ENCODE data around the gene ANO6. TPM values are rescaled to one million over a fixed set of nuclear protein-coding genes. Genes with fewer than 3 reads are reported as not detected.

ANO6 gene
- total and polyA plus RNA-seq, 4 donors, result 8.7 to 102 (median 40.5) TPM

DNA sequence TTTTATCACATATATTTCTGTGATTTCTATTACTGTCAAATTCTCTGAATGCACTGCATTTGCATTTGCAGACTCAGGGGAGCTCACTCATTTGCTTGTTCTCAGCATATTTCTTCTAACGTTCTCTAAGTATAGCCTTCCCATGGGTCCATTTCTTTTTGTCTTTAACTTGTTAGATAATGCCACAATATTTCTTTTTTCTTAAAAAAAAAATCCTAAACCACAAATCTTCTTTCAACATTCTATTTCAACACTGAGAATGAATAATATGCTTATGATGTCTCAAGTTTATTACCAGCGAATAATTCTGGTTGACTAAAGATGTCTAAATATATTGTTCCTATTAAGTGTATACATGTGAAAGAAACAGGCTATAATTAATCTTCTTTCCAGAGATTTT, 200.2 kb downstream of the ANO6 start:
- peaks cover 0 to 5% (median 0%) of the 10 kb centered on the region in 5 donors for H3K4me1 ChIP-seq (ENCODE audit: control insufficient read depth in 5 of 5, insufficient read depth in 5 of 5, low read length in 5 of 5)
- H3K27ac ChIP-seq (ENCODE audit: low read depth in 1 of 2, low read length in 1 of 2), result peak overlapping the region in 1 of 2 donors; percentile 27
- no peak overlapping the region for H3K9ac ChIP-seq (ENCODE audit: insufficient read depth in 1 of 2, low read length in 2 of 2)
- ATAC-seq (ENCODE audit: insufficient read depth, low FRiP score) (no peak), DNase-seq (no peak)
- H3K9me3 ChIP-seq (ENCODE audit: control insufficient read depth in 4 of 4, insufficient read depth in 3 of 4, low read length in 3 of 4), result no peaks in the 10 kb centered on the region
- no peaks in the 10 kb centered on the region for H3K27me3 ChIP-seq (ENCODE audit: control insufficient read depth in 3 of 3, insufficient read depth in 3 of 3, low read length in 2 of 3)
- H3K4me3 ChIP-seq, result no peak overlapping the region
- 80 to 86% methylated on average over 2 of the region's 2 CpGs for WGBS, 2 donors
- peaks cover 14 to 36% (median 25%) of the 10 kb centered on the region in 4 donors for H3K36me3 ChIP-seq (ENCODE audit: control insufficient read depth in 4 of 4, insufficient read depth in 4 of 4, low read length in 4 of 4)
- TF ChIP-seq, protein P1, sequence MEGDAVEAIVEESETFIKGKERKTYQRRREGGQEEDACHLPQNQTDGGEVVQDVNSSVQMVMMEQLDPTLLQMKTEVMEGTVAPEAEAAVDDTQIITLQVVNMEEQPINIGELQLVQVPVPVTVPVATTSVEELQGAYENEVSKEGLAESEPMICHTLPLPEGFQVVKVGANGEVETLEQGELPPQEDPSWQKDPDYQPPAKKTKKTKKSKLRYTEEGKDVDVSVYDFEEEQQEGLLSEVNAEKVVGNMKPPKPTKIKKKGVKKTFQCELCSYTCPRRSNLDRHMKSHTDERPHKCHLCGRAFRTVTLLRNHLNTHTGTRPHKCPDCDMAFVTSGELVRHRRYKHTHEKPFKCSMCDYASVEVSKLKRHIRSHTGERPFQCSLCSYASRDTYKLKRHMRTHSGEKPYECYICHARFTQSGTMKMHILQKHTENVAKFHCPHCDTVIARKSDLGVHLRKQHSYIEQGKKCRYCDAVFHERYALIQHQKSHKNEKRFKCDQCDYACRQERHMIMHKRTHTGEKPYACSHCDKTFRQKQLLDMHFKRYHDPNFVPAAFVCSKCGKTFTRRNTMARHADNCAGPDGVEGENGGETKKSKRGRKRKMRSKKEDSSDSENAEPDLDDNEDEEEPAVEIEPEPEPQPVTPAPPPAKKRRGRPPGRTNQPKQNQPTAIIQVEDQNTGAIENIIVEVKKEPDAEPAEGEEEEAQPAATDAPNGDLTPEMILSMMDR (IDR thresholded peaks at IDR 0.05; ENCODE audit: control extremely low read depth, extremely low read depth), result no peak

DNA sequence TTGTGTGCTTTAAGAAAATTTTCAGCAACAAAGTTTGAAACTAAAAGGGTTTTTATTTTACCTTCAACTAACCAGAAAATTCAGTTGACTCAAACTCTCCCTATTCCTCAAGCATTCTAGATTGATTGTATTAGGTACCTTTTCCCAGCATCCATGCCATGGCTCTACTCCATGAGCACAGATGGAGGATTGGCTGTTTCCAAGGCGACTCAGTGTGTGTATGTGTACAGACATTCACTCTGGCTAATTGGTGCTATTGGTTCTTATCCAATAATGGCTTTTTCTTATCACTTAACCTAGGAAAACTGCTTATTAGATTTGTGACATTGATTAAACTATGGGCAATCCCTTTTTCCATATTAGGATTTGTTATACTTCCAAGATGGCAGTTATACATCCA, 202.6 kb downstream of the ANO6 start:
- H3K27me3 ChIP-seq (ENCODE audit: control insufficient read depth in 3 of 3, insufficient read depth in 3 of 3, low read length in 2 of 3), result no peaks in the 10 kb centered on the region
- TF ChIP-seq, protein P1 (IDR thresholded peaks at IDR 0.05; ENCODE audit: control extremely low read depth, extremely low read depth), result no peak
- no peak for ATAC-seq (ENCODE audit: insufficient read depth, low FRiP score)
- WGBS, 2 donors, result 96 to 100% methylated on average over 1 of the region's 1 CpG
- peaks cover 8 to 33% (median 21%) of the 10 kb centered on the region in 4 donors for H3K36me3 ChIP-seq (ENCODE audit: control insufficient read depth in 4 of 4, insufficient read depth in 4 of 4, low read length in 4 of 4)
- DNase-seq, result no peak
- H3K4me1 ChIP-seq (ENCODE audit: control insufficient read depth in 5 of 5, insufficient read depth in 5 of 5, low read length in 5 of 5), result peaks cover 0 to 5% (median 0%) of the 10 kb centered on the region in 5 donors
- no peaks in the 10 kb centered on the region for H3K9me3 ChIP-seq (ENCODE audit: control insufficient read depth in 4 of 4, insufficient read depth in 3 of 4, low read length in 3 of 4)
- no peak overlapping the region for H3K27ac ChIP-seq (ENCODE audit: low read depth in 1 of 2, low read length in 1 of 2)
- H3K9ac ChIP-seq (ENCODE audit: insufficient read depth in 1 of 2, low read length in 2 of 2), result no peak overlapping the region
- no peak overlapping the region for H3K4me3 ChIP-seq

DNA sequence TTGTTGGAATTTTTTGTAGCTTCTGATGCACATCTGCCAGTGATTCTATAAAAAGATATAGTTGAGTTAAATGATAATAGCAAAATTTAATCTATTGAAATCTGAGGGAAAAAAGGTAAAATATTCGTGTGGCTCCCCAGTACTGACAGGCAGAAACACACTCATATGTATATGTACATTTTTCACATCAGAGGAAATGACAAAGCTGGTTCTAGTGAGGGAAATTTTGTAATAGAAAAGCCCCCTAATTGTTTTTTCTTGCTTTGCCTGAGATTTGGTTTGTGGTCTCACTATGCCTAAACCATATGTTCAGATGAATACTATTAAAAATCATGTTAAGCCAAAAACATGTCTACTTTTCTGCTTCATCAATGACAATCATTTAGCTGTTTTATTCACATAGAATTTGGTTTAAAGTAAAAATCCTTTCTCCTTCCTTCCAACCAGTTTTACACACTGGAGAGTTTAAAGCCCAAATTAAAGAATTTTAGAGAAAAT, 203.5 kb downstream of the ANO6 start:
- no peaks in the 10 kb centered on the region for H3K27me3 ChIP-seq (ENCODE audit: control insufficient read depth in 3 of 3, insufficient read depth in 3 of 3, low read length in 2 of 3)
- no peak overlapping the region for H3K9ac ChIP-seq (ENCODE audit: insufficient read depth in 1 of 2, low read length in 2 of 2)
- ATAC-seq (ENCODE audit: insufficient read depth, low FRiP score) (no peak), DNase-seq (no peak)
- WGBS, 2 donors, result 45 to 70% methylated on average over 1 of the region's 1 CpG
- no peaks in the 10 kb centered on the region for H3K9me3 ChIP-seq (ENCODE audit: control insufficient read depth in 4 of 4, insufficient read depth in 3 of 4, low read length in 3 of 4)
- H3K27ac ChIP-seq (ENCODE audit: low read depth in 1 of 2, low read length in 1 of 2), result no peak overlapping the region
- H3K4me1 ChIP-seq (ENCODE audit: control insufficient read depth in 5 of 5, insufficient read depth in 5 of 5, low read length in 5 of 5), result peaks cover 0 to 5% (median 0%) of the 10 kb centered on the region in 5 donors
- no peak overlapping the region for H3K4me3 ChIP-seq
- TF ChIP-seq, protein P1 (IDR thresholded peaks at IDR 0.05; ENCODE audit: control extremely low read depth, extremely low read depth), result no peak
- peaks cover 8 to 33% (median 24%) of the 10 kb centered on the region in 4 donors for H3K36me3 ChIP-seq (ENCODE audit: control insufficient read depth in 4 of 4, insufficient read depth in 4 of 4, low read length in 4 of 4)

DNA sequence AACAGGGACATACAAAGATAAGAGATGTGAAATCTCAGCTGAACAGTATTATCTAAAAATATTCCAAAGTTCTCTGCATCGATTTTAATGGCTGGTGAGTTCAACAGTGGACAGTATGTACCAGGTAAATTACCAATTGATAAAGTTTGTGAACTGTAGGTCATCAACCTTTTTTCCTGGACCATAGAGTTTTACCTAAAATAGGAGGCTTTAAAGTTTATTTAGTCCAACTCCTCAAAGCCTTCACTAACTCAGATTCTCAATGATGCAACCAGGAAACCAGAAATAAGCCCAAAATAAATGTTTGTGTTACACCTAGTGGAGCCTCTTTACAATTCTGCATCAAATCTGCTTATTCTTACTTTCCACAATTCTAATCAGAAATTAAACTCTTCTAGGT, 205.8 kb downstream of the ANO6 start:
- TF ChIP-seq, protein P1 (IDR thresholded peaks at IDR 0.05; ENCODE audit: control extremely low read depth, extremely low read depth), result no peak
- no peak overlapping the region for H3K9ac ChIP-seq (ENCODE audit: insufficient read depth in 1 of 2, low read length in 2 of 2)
- DNase-seq, result no peak
- H3K9me3 ChIP-seq (ENCODE audit: control insufficient read depth in 4 of 4, insufficient read depth in 3 of 4, low read length in 3 of 4), result no peaks in the 10 kb centered on the region
- 97 to 99% methylated on average over 1 of the region's 1 CpG for WGBS, 2 donors
- peaks cover 3 to 36% (median 19%) of the 10 kb centered on the region in 4 donors for H3K36me3 ChIP-seq (ENCODE audit: control insufficient read depth in 4 of 4, insufficient read depth in 4 of 4, low read length in 4 of 4)
- H3K4me1 ChIP-seq (ENCODE audit: control insufficient read depth in 5 of 5, insufficient read depth in 5 of 5, low read length in 5 of 5), result no peaks in the 10 kb centered on the region
- no peak overlapping the region for H3K27ac ChIP-seq (ENCODE audit: low read depth in 1 of 2, low read length in 1 of 2)
- H3K27me3 ChIP-seq (ENCODE audit: control insufficient read depth in 3 of 3, insufficient read depth in 3 of 3, low read length in 2 of 3), result no peaks in the 10 kb centered on the region
- H3K4me3 ChIP-seq, result no peak overlapping the region
- ATAC-seq (ENCODE audit: insufficient read depth, low FRiP score), result no peak
